ENCODE data around the gene PTPRD. TPM values are rescaled to one million over a fixed set of nuclear protein-coding genes. Genes with fewer than 3 reads are reported as not detected.

PTPRD gene
- total RNA-seq, 1 donor: 26.3 TPM

GRCh38 chr9:8733131-8733954, 1879.5 kb downstream of the PTPRD start:
- H3K4me3 ChIP-seq (ENCODE audit: low read depth, low read length): no peak overlapping the region
- peak; percentile 6 for DNase-seq (ENCODE audit: low read depth)
- no peak for TF ChIP-seq CTCF (IDR thresholded peaks at IDR 0.05; ENCODE audit: insufficient read depth, low read depth, low read length)

GRCh38 chr9:8732367-8733075, 1880.3 kb downstream of the PTPRD start:
- no peak for TF ChIP-seq CTCF (IDR thresholded peaks at IDR 0.05; ENCODE audit: insufficient read depth, low read depth, low read length)
- H3K4me3 ChIP-seq (ENCODE audit: low read depth, low read length): no peak overlapping the region
- DNase-seq (ENCODE audit: low read depth): no peak

- H3K4me3 ChIP-seq (ENCODE audit: low read depth, low read length): no peak overlapping the region
- TF ChIP-seq CTCF (IDR thresholded peaks at IDR 0.05; ENCODE audit: insufficient read depth, low read depth, low read length): no peak
- DNase-seq (ENCODE audit: low read depth): no peak
Observed at GRCh38 chr9:8730618-8731017, 1882.2 kb downstream of the PTPRD start.

GRCh38 chr9:8728910-8729309, 1883.9 kb downstream of the PTPRD start:
- no peak for DNase-seq (ENCODE audit: low read depth)
- no peak overlapping the region for H3K4me3 ChIP-seq (ENCODE audit: low read depth, low read length)
- no peak for TF ChIP-seq CTCF (IDR thresholded peaks at IDR 0.05; ENCODE audit: insufficient read depth, low read depth, low read length)

GRCh38 chr9:8727191-8727590, 1885.6 kb downstream of the PTPRD start:
- no peak overlapping the region for H3K4me3 ChIP-seq (ENCODE audit: low read depth, low read length)
- no peak for DNase-seq (ENCODE audit: low read depth)
- no peak for TF ChIP-seq CTCF (IDR thresholded peaks at IDR 0.05; ENCODE audit: insufficient read depth, low read depth, low read length)

GRCh38 chr9:8726692-8727091, 1886.1 kb downstream of the PTPRD start:
- H3K4me3 ChIP-seq (ENCODE audit: low read depth, low read length): no peak overlapping the region
- TF ChIP-seq CTCF (IDR thresholded peaks at IDR 0.05; ENCODE audit: insufficient read depth, low read depth, low read length): no peak

More at GRCh38 chr9:8726692-8727091, 1886.1 kb downstream of the PTPRD start:
- DNase-seq (ENCODE audit: low read depth): no peak

Measured in fibroblast of villous mesenchyme (primary cell).